NAMALWA (cell line): ENCODE measurements around the gene SNTG2.
"Not testable (repeated sequence)": the region's sequence is repeated elsewhere in the genome, so short reads cannot be mapped to it uniquely, and the experiment has no call there.

ENCODE experiments used
- DNase-seq: peaks from one replicate; pipeline ENCODE4 v3.0.0-alpha.2; 2015; ENCODE audit warnings: low spot score

The SNTG2 gene

GRCh38 chr2:1378456-1379150, 428.0 kb downstream of the SNTG2 start:
- DNase-seq = no peak

- DNase-seq = no peak
Measured at GRCh38 chr2:1381644-1382043, 431.0 kb downstream of the SNTG2 start.

- not testable (repeated sequence) for DNase-seq
Measured at GRCh38 chr2:1387954-1388725, 437.5 kb downstream of the SNTG2 start.

GRCh38 chr2:1390118-1390517, 439.5 kb downstream of the SNTG2 start:
- not testable (repeated sequence) for DNase-seq

- no peak for DNase-seq
Measured at GRCh38 chr2:1393321-1393720, 442.7 kb downstream of the SNTG2 start.

GRCh38 chr2:1394709-1395408, 444.2 kb downstream of the SNTG2 start:
- DNase-seq = no peak

GRCh38 chr2:1397350-1397749, 446.7 kb downstream of the SNTG2 start:
- DNase-seq = no peak

- no peak for DNase-seq
Measured at GRCh38 chr2:1398191-1398590, 447.5 kb downstream of the SNTG2 start.

- DNase-seq = no peak
Measured at GRCh38 chr2:1400943-1401735, 450.5 kb downstream of the SNTG2 start.

GRCh38 chr2:1402064-1402463, 451.4 kb downstream of the SNTG2 start:
- DNase-seq = no peak

- no peak for DNase-seq
Measured at GRCh38 chr2:1403565-1403964, 452.9 kb downstream of the SNTG2 start.

- DNase-seq = no peak
Measured at GRCh38 chr2:1405124-1405523, 454.5 kb downstream of the SNTG2 start.

GRCh38 chr2:1405967-1406366, 455.3 kb downstream of the SNTG2 start:
- DNase-seq = no peak

GRCh38 chr2:1406434-1406833, 455.8 kb downstream of the SNTG2 start:
- DNase-seq = no peak

GRCh38 chr2:1407950-1408675, 457.5 kb downstream of the SNTG2 start:
- no peak for DNase-seq

- no peak for DNase-seq
Measured at GRCh38 chr2:1413156-1413710, 462.6 kb downstream of the SNTG2 start, which contains the start of gene TPO. TPO (plus strand) TSS chr2:1413463; CDS start chr2:1414409, 946 bp downstream.

- no peak for DNase-seq
Measured at GRCh38 chr2:1414121-1414520, 463.5 kb downstream of the SNTG2 start.

- not testable (repeated sequence) for DNase-seq
Measured at GRCh38 chr2:1414901-1415300, 464.3 kb downstream of the SNTG2 start.

GRCh38 chr2:1415501-1415900, 464.9 kb downstream of the SNTG2 start:
- no peak for DNase-seq
